ENCODE data around the gene SSB. TPM values are rescaled to one million over a fixed set of nuclear protein-coding genes. Genes with fewer than 3 reads are reported as not detected.

The SSB gene
- total RNA-seq, 4 donors from 2014 or later: 57.1 to 73.0 (median 63.6) TPM

GRCh38 chr2:169796441-169796840 is 2.2 kb upstream of the SSB start:
- intact Hi-C loops (cut with DNase I): no loop called here
- WGBS: 83% methylated on average over 6 of the region's 6 CpGs

GRCh38 chr2:169797601-169798000 is 1.1 kb upstream of the SSB start:
- Histone ChIP-seq H3K9me3 (no peaks in the 10 kb centered on the region), H3K27me3 (no peaks in the 10 kb centered on the region), H3K4me1 (peaks cover 0 to 25% (median 21%) of the 10 kb centered on the region in 4 donors), H3K4me3 (no peak overlapping the region), H3K36me3 (peaks cover 6 to 18% (median 11%) of the 10 kb centered on the region in 4 donors), H3K27ac (replicated peaks in 1 of 4) (no peak overlapping the region)
- intact Hi-C loops (cut with DNase I): no loop called here
- 81% methylated on average over 5 of the region's 5 CpGs for WGBS
- no peak for TF ChIP-seq CTCF (IDR thresholded peaks at IDR 0.05)
- DNase-seq (ENCODE audit: extremely low spot score): no peak

More at GRCh38 chr2:169796441-169796840, 2.2 kb upstream of the SSB start:
- Histone ChIP-seq H3K9me3 (no peaks in the 10 kb centered on the region), H3K27me3 (no peaks in the 10 kb centered on the region), H3K4me1 (peaks cover 0 to 19% (median 16%) of the 10 kb centered on the region in 4 donors), H3K4me3 (no peak overlapping the region), H3K27ac (replicated peaks in 1 of 4) (no peak overlapping the region), H3K36me3 (peaks cover under 1 to 7% (median 4%) of the 10 kb centered on the region in 4 donors)
- no peak for DNase-seq (ENCODE audit: extremely low spot score)
- TF ChIP-seq CTCF (IDR thresholded peaks at IDR 0.05) (no peak), POLR2A (IDR thresholded peaks at IDR 0.05; ENCODE audit: low read depth) (no peak), POLR2AphosphoS5 (IDR thresholded peaks at IDR 0.05) (no peak), EP300 (IDR thresholded peaks at IDR 0.05) (no peak)

- Histone ChIP-seq H3K4me1 (peaks cover under 1 to 32% (median 25%) of the 10 kb centered on the region in 4 donors), H3K36me3 (peaks cover 6 to 26% (median 11%) of the 10 kb centered on the region in 4 donors), H3K9me3 (no peaks in the 10 kb centered on the region), H3K4me3 (peak overlapping the region; percentile 58 to 90 (median 81)), H3K27ac (replicated peaks in 1 of 4) (peak overlapping the region; percentile 80 to 89 (median 85)), H3K27me3 (no peaks in the 10 kb centered on the region)
- WGBS: 7% methylated on average over 4 of the region's 4 CpGs
- TF ChIP-seq EP300 (IDR thresholded peaks at IDR 0.05) (no peak), POLR2A (IDR thresholded peaks at IDR 0.05; ENCODE audit: low read depth) (no peak), POLR2AphosphoS5 (IDR thresholded peaks at IDR 0.05) (no peak), CTCF (IDR thresholded peaks at IDR 0.05) (no peak)
- intact Hi-C loops (cut with DNase I): no loop called here
- DNase-seq (ENCODE audit: extremely low spot score): no peak
Observed at GRCh38 chr2:169798397-169798717, 314 bp upstream of the SSB start.

GRCh38 chr2:169803480-169803879 is 4.8 kb downstream of the SSB start:
- H3K36me3 ChIP-seq: peaks cover 35 to 69% (median 43%) of the 10 kb centered on the region in 4 donors

GRCh38 chr2:169806586-169806985 is 7.9 kb downstream of the SSB start:
- Histone ChIP-seq H3K27me3 (no peaks in the 10 kb centered on the region), H3K4me1 (peaks cover 3 to 26% (median 15%) of the 10 kb centered on the region in 4 donors), H3K9me3 (no peaks in the 10 kb centered on the region), H3K36me3 (peaks cover 57 to 92% (median 69%) of the 10 kb centered on the region in 4 donors), H3K27ac (replicated peaks in 1 of 4) (no peak overlapping the region), H3K4me3 (no peak overlapping the region)
- intact Hi-C loops (cut with DNase I): no loop called here
- no peak for DNase-seq (ENCODE audit: extremely low spot score)
- TF ChIP-seq POLR2A (IDR thresholded peaks at IDR 0.05; ENCODE audit: low read depth) (no peak), EP300 (IDR thresholded peaks at IDR 0.05) (no peak), POLR2AphosphoS5 (IDR thresholded peaks at IDR 0.05) (no peak), CTCF (IDR thresholded peaks at IDR 0.05) (no peak)

More at GRCh38 chr2:169803480-169803879, 4.8 kb downstream of the SSB start:
- WGBS: 94% methylated on average over 9 of the region's 9 CpGs
- H3K4me1 ChIP-seq: peaks cover 3 to 42% (median 31%) of the 10 kb centered on the region in 4 donors
- DNase-seq (ENCODE audit: extremely low spot score): no peak
- H3K27me3 ChIP-seq: no peaks in the 10 kb centered on the region
- intact Hi-C loops (cut with DNase I): no loop called here
- no peaks in the 10 kb centered on the region for H3K9me3 ChIP-seq
- TF ChIP-seq POLR2A (IDR thresholded peaks at IDR 0.05; ENCODE audit: low read depth): no peak
- TF ChIP-seq EP300 (IDR thresholded peaks at IDR 0.05): no peak
- no peak for TF ChIP-seq POLR2AphosphoS5 (IDR thresholded peaks at IDR 0.05)
- H3K27ac ChIP-seq (replicated peaks in 1 of 4): no peak overlapping the region
- no peak overlapping the region for H3K4me3 ChIP-seq
